PFSK-1 (cell line): ENCODE results near the gene GIN1.

ENCODE experiments used
- POLR2AphosphoS5 ChIP-seq: IDR thresholded peaks from 2 replicates; pipeline ENCODE4 v1.6.1; 2012; ENCODE audit warnings: low read depth, mild to moderate bottlenecking, control low read depth, low read length, moderate library complexity
- REST ChIP-seq, 2 experiments: IDR thresholded peaks; 2 replicates each; pipeline versions ENCODE4 v1.6.1 to v1.8.0; 2011 to 2012; ENCODE audit warnings: low read depth in 2 of 2, low read length in 2 of 2, control low read depth in 1 of 2, inconsistent platforms in 1 of 2, mild to moderate bottlenecking in 1 of 2, moderate library complexity in 1 of 2; ENCODE audit not compliant: insufficient read depth in 1 of 2
- SIN3A ChIP-seq: IDR thresholded peaks from 2 replicates; pipeline ENCODE4 v1.6.1; 2012; ENCODE audit warnings: mild to moderate bottlenecking, low read length, moderate library complexity, borderline replicate concordance; ENCODE audit not compliant: insufficient read depth
- TAF1 ChIP-seq: IDR thresholded peaks from 2 replicates; pipeline ENCODE4 v1.6.1; 2012; ENCODE audit warnings: low read length, control low read depth, borderline replicate concordance; ENCODE audit not compliant: insufficient read depth

GRCh38 chr5:103094737-103095136, 25.2 kb downstream of the GIN1 start:
- TF ChIP-seq POLR2AphosphoS5 (no peak), REST (IDR thresholded peaks at IDR 0.05; ENCODE audit: insufficient read depth in 1 of 2, low read depth in 2 of 2, low read length in 2 of 2) (no peak), TAF1 (no peak), SIN3A (no peak)
